Measurements from ENCODE around the gene LMO1. TPM values are rescaled to one million over a fixed set of nuclear protein-coding genes. Genes with fewer than 3 reads are reported as not detected.

The LMO1 gene
- total RNA-seq, 1 experiment from 2014 or later, result not detected

- intact Hi-C loops (cut with micrococcal nuclease; ENCODE audit: unreplicated experiment), result no loop called here
- Histone ChIP-seq H2AFZ (no peak overlapping the region), H3K27me3 (ENCODE audit: insufficient read depth, low read depth) (no peaks in the 10 kb centered on the region), H3K9me3 (ENCODE audit: insufficient read depth, low read depth) (no peaks in the 10 kb centered on the region), H3F3A (ENCODE audit: insufficient read depth, low read depth) (no peaks in the 10 kb centered on the region), H3K27ac (no peak overlapping the region), H3K9me2 (ENCODE audit: insufficient read depth) (no peaks in the 10 kb centered on the region), H3K4me1 (replicated peaks; ENCODE audit: insufficient read depth) (peaks cover 8% of the 10 kb centered on the region; the same call in 1 of the 2 replicates), H3K36me3 (ENCODE audit: low read depth) (no peaks in the 10 kb centered on the region), H3K79me2 (ENCODE audit: low read depth) (no peaks in the 10 kb centered on the region), H3K4me2 (no peak overlapping the region), H3K4me3 (no peak overlapping the region), H4K20me1 (ENCODE audit: insufficient read depth) (no peaks in the 10 kb centered on the region)
- TF ChIP-seq EZH2 (IDR thresholded peaks at IDR 0.05; ENCODE audit: low read depth), result no peak
- TF ChIP-seq CTCF (conservative IDR thresholded peaks at IDR 0.05), result no peak
- ChIA-PET CTCF (no interaction called here), POLR2A (ENCODE audit: unreplicated experiment) (no interaction called here)
- no peak for DNase-seq
- BruUV-seq (replicated peaks), result no TSS peak
These were observed 14.2 kb downstream of the LMO1 start for GRCh38 chr11:8249482-8249881.

GRCh38 chr11:8248786-8249185, 14.9 kb downstream of the LMO1 start:
- Histone ChIP-seq H3K79me2 (ENCODE audit: low read depth) (no peaks in the 10 kb centered on the region), H3K36me3 (ENCODE audit: low read depth) (no peaks in the 10 kb centered on the region), H3F3A (ENCODE audit: insufficient read depth, low read depth) (no peaks in the 10 kb centered on the region), H3K27me3 (ENCODE audit: insufficient read depth, low read depth) (no peaks in the 10 kb centered on the region), H3K9me3 (ENCODE audit: insufficient read depth, low read depth) (no peaks in the 10 kb centered on the region), H3K4me1 (replicated peaks; ENCODE audit: insufficient read depth) (peaks cover 8% of the 10 kb centered on the region; the same call in 1 of the 2 replicates), H4K20me1 (ENCODE audit: insufficient read depth) (no peaks in the 10 kb centered on the region), H3K9me2 (ENCODE audit: insufficient read depth) (no peaks in the 10 kb centered on the region), H3K4me2 (no peak overlapping the region), H3K27ac (no peak overlapping the region), H3K4me3 (no peak overlapping the region), H2AFZ (no peak overlapping the region)
- intact Hi-C loops (cut with micrococcal nuclease; ENCODE audit: unreplicated experiment), result no loop called here
- ChIA-PET POLR2A (ENCODE audit: unreplicated experiment) (no interaction called here), CTCF (interaction anchor here (0.6 kb wide), 1 partner anchor 16 kb away, joined by 4 read pairs; no protein-coding TSS in a partner anchor)
- DNase-seq, result no peak
- TF ChIP-seq CTCF (conservative IDR thresholded peaks at IDR 0.05) (no peak), EZH2 (IDR thresholded peaks at IDR 0.05; ENCODE audit: low read depth) (no peak)
- no TSS peak for BruUV-seq (replicated peaks)

GRCh38 chr11:8247312-8247711, 16.4 kb downstream of the LMO1 start:
- CTCF ChIA-PET, result interaction anchor here (0.6 to 1.0 kb wide), 2 partner anchors 18 to 390 kb away, joined by 3 to 5 read pairs; no protein-coding TSS in a partner anchor
- POLR2A ChIA-PET (ENCODE audit: unreplicated experiment), result interaction anchor here (0.7 kb wide), 1 partner anchor 18 kb away, joined by 3 read pairs; no protein-coding TSS in a partner anchor

More at GRCh38 chr11:8247312-8247711, 16.4 kb downstream of the LMO1 start:
- Histone ChIP-seq H3K4me2 (no peak overlapping the region), H3K79me2 (ENCODE audit: low read depth) (no peaks in the 10 kb centered on the region), H3K36me3 (ENCODE audit: low read depth) (no peaks in the 10 kb centered on the region), H3K9me2 (ENCODE audit: insufficient read depth) (no peaks in the 10 kb centered on the region), H3F3A (ENCODE audit: insufficient read depth, low read depth) (no peaks in the 10 kb centered on the region), H3K4me3 (no peak overlapping the region), H3K4me1 (replicated peaks; ENCODE audit: insufficient read depth) (peaks cover 4% of the 10 kb centered on the region; the same call in 1 of the 2 replicates), H4K20me1 (ENCODE audit: insufficient read depth) (no peaks in the 10 kb centered on the region), H3K9me3 (ENCODE audit: insufficient read depth, low read depth) (no peaks in the 10 kb centered on the region), H2AFZ (no peak overlapping the region), H3K27me3 (ENCODE audit: insufficient read depth, low read depth) (no peaks in the 10 kb centered on the region), H3K27ac (no peak overlapping the region)
- peak in 1 of 2 experiments; percentile 34 for DNase-seq
- intact Hi-C loops (cut with micrococcal nuclease; ENCODE audit: unreplicated experiment), result no loop called here
- no peak for TF ChIP-seq EZH2 (IDR thresholded peaks at IDR 0.05; ENCODE audit: low read depth)
- TF ChIP-seq CTCF (conservative IDR thresholded peaks at IDR 0.05), result peak; percentile 75
- no TSS peak for BruUV-seq (replicated peaks)

Measured in PC-9 (cell line).